ENCODE data around the gene SRRD.
A peak's percentile ranks its signal among the peaks of the same experiment; 100 is the strongest.

GRCh38 chr22:26512149-26512793, 28.6 kb downstream of the SRRD start, which contains the start of gene TFIP11:
- TF ChIP-seq POLR2A (IDR thresholded peaks at IDR 0.05) (no peak), CTCF (IDR thresholded peaks at IDR 0.05) (peak in 1 of 6 experiments; percentile 26)

All from adrenal gland (tissue), 5 donors.